HepG2 (cell line): ENCODE measurements around the gene VSIR. TPM values are rescaled to one million over a fixed set of nuclear protein-coding genes. Genes with fewer than 3 reads are reported as not detected.

Source experiments
- BCL6 ChIP-seq: IDR thresholded peaks from 2 replicates; pipeline ENCODE4 v1.6.1; 2016; ENCODE audit warnings: missing genetic modification reagents, missing compliant biosample characterization
- CEBPB ChIP-seq: IDR thresholded peaks from 2 replicates; pipeline ENCODE4 v1.6.1; 2011; ENCODE audit warnings: low read depth, low read length, improper control_type of control experiment, borderline replicate concordance
- EHMT2 ChIP-seq: fragments of 200-600 bp; sonication (generic); IDR thresholded peaks from 2 replicates; pipeline ENCODE4 v1.7.0; 2017; ENCODE audit warnings: antibody characterized with exemption, low read depth, low read length, borderline replicate concordance
- GPN1 ChIP-seq: sonication (generic); formaldehyde crosslinking; IDR thresholded peaks from 2 replicates; pipeline ENCODE4 v1.5.1; 2020; ENCODE audit warnings: missing genetic modification reagents, borderline replicate concordance
- HNF4A ChIP-seq: sonication (generic); formaldehyde crosslinking; IDR thresholded peaks from 2 replicates; pipeline ENCODE4 v1.4.0; 2020; ENCODE audit warnings: missing genetic modification reagents
- HNRNPH1 ChIP-seq: fragments of 200-400 bp; formaldehyde crosslinking; optimal IDR thresholded peaks from 2 replicates; pipeline ENCODE3; 2017; ENCODE audit warnings: mild to moderate bottlenecking, low read depth, low read length
- KDM2A ChIP-seq: sonication (generic); formaldehyde crosslinking; IDR thresholded peaks from 2 replicates; pipeline ENCODE4 v1.4.0; 2020; ENCODE audit warnings: low read depth, missing genetic modification reagents, borderline replicate concordance
- MIER2 ChIP-seq: IDR thresholded peaks from 2 replicates; pipeline ENCODE4 v1.6.1; 2016; ENCODE audit warnings: missing biosample characterization, missing genetic modification reagents
- NR2F6 ChIP-seq, 2 experiments: IDR thresholded peaks; 2 replicates each; pipeline ENCODE4 v1.6.1; 2016; ENCODE audit warnings: antibody characterized with exemption in 1 of 2, mild to moderate bottlenecking in 1 of 2
- PPARG ChIP-seq: conservative IDR thresholded peaks from 2 replicates; pipeline ENCODE4 v1.6.1; 2016; ENCODE audit warnings: missing biosample characterization, missing genetic modification reagents
- RXRB ChIP-seq: IDR thresholded peaks from 2 replicates; pipeline ENCODE4 v1.6.1; 2016; ENCODE audit warnings: borderline replicate concordance, missing genetic modification reagents, missing compliant biosample characterization
- TCF7 ChIP-seq: sonication (generic); IDR thresholded peaks from 2 replicates; pipeline ENCODE4 v1.6.1; 2016; ENCODE audit warnings: antibody characterized with exemption, low read depth
- THRA ChIP-seq: sonication (generic); formaldehyde crosslinking; IDR thresholded peaks from 2 replicates; pipeline ENCODE4 v1.4.0; 2020; ENCODE audit warnings: missing genetic modification reagents, borderline replicate concordance
- XBP1 ChIP-seq: sonication (generic); formaldehyde crosslinking; IDR thresholded peaks from 2 replicates; pipeline ENCODE4 v1.5.0; 2020; ENCODE audit warnings: missing genetic modification reagents
- ZNF281 ChIP-seq: sonication (generic); formaldehyde crosslinking; IDR thresholded peaks from 2 replicates; pipeline ENCODE4 v1.4.0; 2020; ENCODE audit warnings: missing genetic modification reagents, borderline replicate concordance
- ZNF563 ChIP-seq: sonication (generic); formaldehyde crosslinking; IDR thresholded peaks from 2 replicates; pipeline ENCODE4 v1.8.0; 2022; ENCODE audit warnings: mild to moderate bottlenecking, moderate library complexity, missing genetic modification reagents
- ZNF574 ChIP-seq: sonication (generic); formaldehyde crosslinking; IDR thresholded peaks from 2 replicates; pipeline ENCODE4 v1.4.0; 2020; ENCODE audit warnings: missing genetic modification reagents
- ZNF629 ChIP-seq: sonication (generic); formaldehyde crosslinking; conservative IDR thresholded peaks from 2 replicates; pipeline ENCODE4 v1.5.0; 2020; ENCODE audit warnings: missing genetic modification reagents
- ZNF850 ChIP-seq: sonication (generic); formaldehyde crosslinking; conservative IDR thresholded peaks from 2 replicates; pipeline ENCODE4 v1.9.0; 2021; ENCODE audit warnings: mild to moderate bottlenecking, missing genetic modification reagents
- polyA plus RNA-seq, 8 experiments: library from polyadenylated mRNA; depleted of rRNA in 3 of 8; stranded (reverse) in 7 of 8; unstranded in 1 of 8; fragments of >200 nt; fragmentation: Illumina TruSeq in 4 of 8; extraction: Trizol in 4 of 8; gene quantifications; 2 replicates each; pipeline versions ENCODE4 v1.2.1 to v1.2.3, GENCODE V29; 2011 to 2016; ENCODE audit warnings: low read depth in 4 of 8, missing spikeins in 1 of 8, mixed read lengths in 1 of 8; ENCODE audit not compliant: insufficient read depth in 1 of 8
- total RNA-seq, 5 experiments: library from RNA; depleted of rRNA; stranded (reverse); fragments of >200 nt; fragmentation: Illumina TruSeq; extraction: Trizol; gene quantifications; 2 replicates each; pipeline ENCODE4 v1.2.3, GENCODE V29; 2016; ENCODE audit warnings: low read depth in 1 of 5

Gene VSIR
- total and polyA plus RNA-seq, 2 of the 13 experiments (the other 11 are each of a cell fraction or from before 2014, with no cell fraction given) = 0.44 to 3.2 TPM

DNA sequence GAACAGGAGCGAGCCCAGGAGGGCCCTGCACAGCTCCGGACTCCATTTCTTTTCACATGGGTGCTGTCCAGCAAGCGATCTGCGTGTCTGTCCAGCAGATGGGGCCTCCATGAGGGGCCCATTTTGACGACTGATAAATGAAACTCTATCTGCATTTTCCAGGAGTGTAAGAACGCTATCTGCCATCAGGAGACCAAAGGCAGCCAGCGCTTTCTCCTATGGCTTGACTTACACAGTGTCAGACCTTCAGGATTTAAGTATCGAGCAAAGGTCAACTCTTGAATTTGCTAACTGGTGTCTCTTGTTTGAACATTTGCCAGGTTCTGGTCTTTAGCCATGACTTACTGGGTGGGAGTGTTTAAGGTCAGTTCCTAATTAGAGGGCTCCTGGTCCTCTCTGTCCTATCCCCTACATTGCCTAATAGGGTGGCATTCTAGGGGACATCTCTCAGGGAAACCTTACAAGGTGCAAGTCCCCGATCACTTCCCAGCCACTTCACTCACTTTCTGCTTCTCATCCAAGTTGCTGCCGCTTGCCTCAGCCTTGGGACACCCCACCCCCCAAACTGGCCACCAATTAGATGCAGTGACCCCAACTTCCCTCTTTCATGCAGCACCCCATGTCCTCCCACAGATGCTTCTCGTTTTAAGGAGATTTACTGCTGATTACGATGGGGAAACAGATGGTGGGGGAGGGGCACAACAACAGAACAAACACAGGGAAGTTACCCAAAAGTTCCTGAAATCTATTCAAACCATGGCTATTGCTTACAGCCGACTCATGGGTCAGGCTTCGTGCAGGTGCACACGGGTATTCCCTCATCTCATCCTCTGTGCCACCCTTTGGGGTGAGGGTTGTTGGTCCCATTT, 20.0 kb downstream of the VSIR start (continued):
- TF ChIP-seq THRA (0 out of 2 replicates have a peak, but pooled peaks have one; percentile 34), MIER2 (CRISPR knock-in tag) (peak; percentile 90), CEBPB (no peak), BCL6 (CRISPR knock-in tag) (peak; percentile 46; the same call in 1 of the 2 replicates), XBP1 (CRISPR knock-in tag) (no peak), EHMT2 (peak; percentile 40; the same call in 1 of the 2 replicates), ZNF563 (CRISPR knock-in tag) (0 out of 2 replicates have a peak, but pooled peaks have one; percentile 36), HNRNPH1 (no peak), ZNF850 (CRISPR knock-in tag) (no peak), PPARG (CRISPR knock-in tag) (peak; percentile 55; the same call in 1 of the 2 replicates), ZNF574 (CRISPR knock-in tag) (peak; percentile 29; the same call in 1 of the 2 replicates), NR2F6 (IDR thresholded peaks at IDR 0.05) (peak; percentile 55), NR2F6 (CRISPR knock-in tag; IDR thresholded peaks at IDR 0.05) (no peak), ZNF281 (peak; percentile 60; the same call in 1 of the 2 replicates), ZNF629 (peak; percentile 37; the same call in 1 of the 2 replicates), GPN1 (CRISPR knock-in tag) (no peak), RXRB (peak; percentile 42; the same call in 1 of the 2 replicates), HNF4A (peak; percentile 71), TCF7 (0 out of 2 replicates have a peak, but pooled peaks have one; percentile 17), KDM2A (CRISPR knock-in tag) (peak; percentile 16; the same call in 1 of the 2 replicates)
